T-helper 1 cell treated with Interleukin-12 subunit alpha and Interleukin-12 subunit beta and Interleukin-4 antibody, amounts not matched to agents 30 ng/mL and 1 ng/mL, for 36 hours (primary cell): ENCODE measurements around the gene METTL16. TPM values are rescaled to one million over a fixed set of nuclear protein-coding genes. Genes with fewer than 3 reads are reported as not detected.

ENCODE experiments used
- intact Hi-C: fragments of 100-400 bp; cut with micrococcal nuclease; formaldehyde crosslinking; loops from one replicate; pipeline ENCODE4 v1.15.1; 2024
- total RNA-seq: library from RNA; stranded (reverse); gene quantifications from 2 replicates; pipeline ENCODE4 v1.2.3, GENCODE V29; 2022

The METTL16 gene
- total RNA-seq, 1 donor from 2014 or later: 36.7 TPM

DNA sequence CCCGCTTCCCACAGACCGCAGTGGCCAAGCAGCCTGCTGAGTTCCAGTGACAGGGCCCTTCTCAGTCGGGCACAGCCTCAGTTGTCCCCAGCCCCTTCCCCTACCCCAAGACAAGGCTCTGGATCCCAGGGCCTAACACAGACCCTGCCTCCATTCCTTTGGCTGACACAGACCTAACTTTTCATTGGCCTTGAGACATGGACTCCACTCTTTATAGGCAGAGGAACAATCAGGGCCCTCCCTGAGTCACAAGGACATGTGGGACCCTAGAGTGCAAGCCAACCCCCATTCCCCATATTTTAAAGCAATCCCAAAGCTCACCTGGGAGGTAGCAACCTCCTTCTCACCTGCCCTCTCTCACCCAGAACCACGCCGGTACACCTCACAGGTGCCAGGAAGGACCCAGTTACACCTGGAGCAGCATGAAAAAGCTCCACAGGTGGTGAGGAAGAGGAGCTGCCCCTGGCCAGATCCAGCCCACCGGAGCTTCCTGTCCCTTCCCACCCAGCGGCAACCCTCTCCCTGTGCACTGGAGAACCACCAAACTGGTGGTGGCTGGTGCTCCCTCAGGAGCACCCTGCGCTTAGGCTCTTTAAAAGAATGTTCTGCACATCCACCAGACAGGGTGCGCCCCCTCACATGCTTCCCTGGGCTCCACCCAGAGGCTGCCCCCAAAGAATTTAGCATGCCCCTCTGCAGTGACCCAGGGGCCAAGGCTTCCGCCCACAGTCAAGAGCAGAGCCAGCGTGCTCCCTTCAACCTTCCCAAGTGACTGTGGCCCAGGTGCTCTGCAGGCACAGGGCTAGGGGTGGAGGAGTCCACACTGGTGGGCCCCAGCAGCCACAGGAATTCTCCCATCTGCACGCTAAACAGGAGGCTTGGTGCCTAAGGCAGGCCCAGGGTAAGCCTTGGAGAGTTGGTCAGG, 114.2 kb downstream of the METTL16 start:
- intact Hi-C loops: loop anchor here (5.0 to 10.0 kb wide), 2 partner anchors 397 to 1105 kb away; partner anchors contain the start of gene RAP1GAP2

DNA sequence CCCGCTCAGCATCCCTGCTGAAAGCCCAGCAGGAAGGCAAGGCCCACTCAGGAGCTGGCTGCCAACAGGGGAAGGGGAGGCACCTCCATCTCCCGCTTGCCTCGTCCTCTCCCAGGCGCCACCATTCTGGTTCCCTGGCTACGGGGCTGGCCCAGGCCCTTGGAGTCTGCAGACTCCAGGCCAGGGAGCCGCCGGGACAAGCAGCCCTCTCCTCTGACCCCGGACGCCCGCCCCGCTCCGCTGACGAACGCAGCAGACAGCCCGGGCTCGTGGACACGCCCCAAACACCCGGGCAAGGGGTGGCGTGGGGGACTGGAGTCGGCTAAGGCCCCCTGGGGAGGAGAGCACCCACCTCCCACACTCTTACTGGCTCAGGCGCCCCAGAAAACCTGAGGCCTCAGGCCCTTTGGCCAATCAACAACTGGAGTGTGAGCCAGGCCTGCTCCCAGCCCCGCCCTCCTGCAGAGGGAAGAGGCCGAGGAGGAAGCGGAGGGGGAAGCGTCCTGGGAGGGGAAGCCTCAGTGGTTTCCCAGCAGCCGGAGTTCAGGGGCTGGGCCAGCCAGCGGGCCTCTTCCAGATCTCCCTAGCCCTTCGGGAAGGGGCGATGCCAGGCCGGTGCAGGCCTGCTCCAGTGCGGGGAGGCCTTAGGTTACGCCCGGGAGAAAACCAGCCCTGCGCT, 115.0 kb downstream of the METTL16 start:
- intact Hi-C loops: loop anchor here (5.0 to 10.0 kb wide), 2 partner anchors 398 to 1104 kb away; partner anchors contain the start of gene RAP1GAP2

DNA sequence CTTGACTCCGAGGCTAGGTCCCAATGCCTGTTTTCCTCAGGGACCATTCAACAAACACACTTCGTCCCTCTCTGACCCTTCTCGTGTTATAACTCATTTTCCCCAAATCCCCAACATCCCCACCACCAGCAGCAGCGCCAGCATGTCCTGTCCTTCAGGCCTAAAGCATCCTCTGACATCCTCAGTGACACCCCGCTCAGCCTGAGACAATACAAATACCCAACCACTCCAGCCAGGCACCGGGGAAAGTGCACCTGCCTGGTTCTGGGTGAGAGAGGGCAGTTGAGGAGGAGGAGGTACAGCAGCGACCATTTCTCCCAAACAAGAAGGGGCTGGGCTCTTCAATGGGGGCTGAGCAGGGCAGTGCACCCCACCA, 115.5 kb downstream of the METTL16 start:
- intact Hi-C loops: loop anchor here (5.0 to 10.0 kb wide), 2 partner anchors 399 to 1104 kb away; partner anchors contain the start of gene RAP1GAP2

DNA sequence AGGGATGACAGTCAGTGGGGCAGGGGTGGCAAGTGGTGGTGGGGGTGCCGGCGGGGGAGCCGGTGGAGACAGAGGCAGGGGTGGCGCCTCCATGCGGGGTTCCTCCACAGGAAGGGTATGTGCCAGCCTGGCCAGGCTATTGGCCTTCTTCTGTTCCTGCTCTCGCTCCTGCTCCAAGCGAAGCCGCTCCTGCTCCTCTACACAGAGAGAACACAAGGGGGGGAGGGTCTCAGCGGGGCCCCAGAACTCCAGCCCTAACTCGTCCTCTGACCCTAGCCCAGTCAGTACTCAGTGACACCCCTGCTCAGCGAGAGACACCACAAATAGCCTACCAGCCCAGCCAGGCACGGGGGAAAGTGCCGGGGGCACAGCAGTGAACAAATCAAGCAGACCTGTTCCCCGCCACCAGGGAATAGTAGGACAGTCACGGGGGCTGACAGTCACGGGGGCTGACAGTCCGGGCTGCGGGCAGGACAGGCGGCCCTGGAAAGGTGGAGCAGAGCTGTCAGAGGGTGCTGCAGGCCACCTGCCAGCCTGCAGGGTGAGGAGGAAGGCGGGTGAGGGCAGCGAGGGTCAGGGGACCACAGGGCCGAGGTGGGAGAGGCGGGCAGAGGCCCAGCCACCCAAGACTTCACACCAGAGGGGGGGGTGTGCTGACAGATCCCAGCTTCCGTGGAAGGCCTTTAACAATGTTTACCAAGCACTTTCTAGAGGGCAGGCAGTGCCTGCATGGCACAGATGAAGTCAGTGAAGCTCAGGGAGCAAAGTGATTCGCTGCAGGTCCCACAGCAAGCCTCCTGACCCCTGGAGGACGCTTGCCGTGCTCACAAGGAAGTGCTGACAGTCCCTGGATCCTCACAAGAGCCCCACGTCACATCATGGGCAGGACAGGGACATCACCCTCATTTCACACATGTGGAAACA, 116.2 kb downstream of the METTL16 start:
- intact Hi-C loops: loop anchor here (5.0 to 10.0 kb wide), 2 partner anchors 399 to 1103 kb away; partner anchors contain the start of gene RAP1GAP2

DNA sequence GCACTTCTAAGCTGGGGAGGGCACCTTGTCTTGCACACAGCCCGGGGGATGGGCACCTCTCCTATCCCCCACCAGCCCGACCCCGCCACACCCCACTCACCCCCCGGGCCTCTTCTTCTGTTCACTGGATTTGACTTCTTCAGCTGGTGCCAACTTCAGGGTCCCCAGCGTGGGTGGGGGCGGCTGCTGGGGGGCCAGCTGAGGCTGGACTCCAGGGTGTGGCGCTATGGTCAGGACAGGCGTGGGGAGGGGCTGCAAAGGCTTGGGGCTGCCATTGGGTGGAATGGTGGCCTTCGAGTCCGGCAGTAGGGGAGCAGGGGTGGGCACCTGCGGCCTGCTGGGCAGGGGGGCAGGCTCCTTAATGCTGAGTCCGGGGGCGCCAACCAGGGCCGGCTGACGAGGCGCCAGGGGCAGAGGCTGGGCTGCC, 116.9 kb downstream of the METTL16 start:
- intact Hi-C loops: loop anchor here (5.0 to 10.0 kb wide), 2 partner anchors 400 to 1102 kb away; partner anchors contain the start of gene RAP1GAP2

DNA sequence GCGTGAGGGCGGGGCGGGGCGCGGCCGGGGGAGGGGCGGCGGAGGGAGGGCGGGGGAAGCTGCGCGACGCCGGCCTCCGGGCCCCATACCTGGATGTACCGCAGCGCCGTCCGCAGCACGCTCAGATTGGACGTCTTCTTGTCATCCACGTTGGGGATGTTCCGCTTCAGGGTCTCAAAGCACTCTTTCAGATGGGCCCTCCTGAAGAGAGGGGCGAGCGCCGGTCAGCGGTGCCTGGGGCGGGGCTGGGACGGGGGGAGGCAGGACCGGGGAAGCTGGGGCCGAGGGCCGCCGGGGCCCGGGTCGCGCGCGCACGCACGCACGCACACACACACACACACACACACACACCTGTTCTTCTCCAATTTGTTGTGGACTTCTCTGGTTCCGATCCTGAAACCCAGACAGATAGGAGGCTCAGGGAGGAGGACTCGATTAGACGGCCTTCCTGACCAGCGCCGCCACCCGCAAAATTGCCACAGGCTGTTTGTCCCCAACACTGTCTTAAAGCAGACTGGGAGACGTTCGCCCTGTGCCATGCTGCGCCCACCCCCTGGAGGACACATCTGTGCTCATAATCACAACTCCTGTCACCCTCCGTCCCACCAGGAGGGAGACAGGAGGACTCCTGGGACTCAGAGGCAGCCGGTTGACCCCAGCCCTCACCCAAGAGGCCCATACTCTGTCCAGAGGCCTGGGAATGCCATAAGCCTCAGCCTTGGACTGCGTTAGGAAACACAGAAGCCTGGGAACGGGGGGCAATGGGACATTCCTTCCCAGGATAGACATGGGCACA, 117.5 kb downstream of the METTL16 start:
- intact Hi-C loops: loop anchor here (1.0 to 10.0 kb wide), 6 partner anchors 57 to 677 kb away; partner anchors contain the start of genes METTL16, RAP1GAP2, SGSM2 and SMG6

DNA sequence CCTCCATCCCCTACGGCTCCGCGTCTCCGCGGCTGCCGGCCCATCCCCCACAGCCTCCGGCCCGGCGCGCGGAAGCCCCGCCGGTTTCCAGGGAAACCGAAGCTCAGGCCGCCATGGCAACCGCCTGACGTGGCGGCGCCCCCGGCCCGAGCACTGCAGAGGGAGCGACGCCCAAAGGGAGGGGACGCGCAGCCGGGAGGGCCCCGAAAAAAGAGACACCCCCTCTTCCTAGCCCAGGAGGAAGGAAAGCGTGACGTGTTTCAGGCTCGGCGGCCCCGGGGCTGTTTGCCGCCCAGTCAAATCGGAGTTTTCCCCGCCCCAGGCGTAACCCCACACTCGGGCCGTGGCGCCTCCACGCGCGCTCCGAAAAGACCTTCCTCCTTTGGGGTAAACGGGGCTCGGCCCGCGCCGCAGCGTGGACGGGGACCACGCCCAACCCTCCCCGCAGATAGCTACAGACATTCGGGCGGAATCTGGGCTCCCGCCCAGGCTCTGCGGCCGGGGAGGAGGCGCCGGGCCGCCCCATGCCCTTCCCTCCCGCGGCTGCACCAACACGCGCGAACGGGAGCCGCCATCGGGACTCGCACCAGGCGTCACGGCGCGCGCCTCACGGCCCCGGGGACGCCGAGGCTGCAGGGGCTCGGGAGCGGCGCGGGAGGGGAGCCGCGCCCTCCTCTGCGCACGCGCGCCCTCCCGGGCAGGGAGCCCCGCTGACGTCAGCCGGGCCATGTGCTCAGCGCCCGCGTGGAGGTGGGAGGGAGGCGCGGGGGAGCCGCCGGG, 118.3 kb downstream of the METTL16 start:
- intact Hi-C loops: loop anchor here (1.0 to 10.0 kb wide), 6 partner anchors 56 to 676 kb away; partner anchors contain the start of genes METTL16, RAP1GAP2, SGSM2 and SMG6

DNA sequence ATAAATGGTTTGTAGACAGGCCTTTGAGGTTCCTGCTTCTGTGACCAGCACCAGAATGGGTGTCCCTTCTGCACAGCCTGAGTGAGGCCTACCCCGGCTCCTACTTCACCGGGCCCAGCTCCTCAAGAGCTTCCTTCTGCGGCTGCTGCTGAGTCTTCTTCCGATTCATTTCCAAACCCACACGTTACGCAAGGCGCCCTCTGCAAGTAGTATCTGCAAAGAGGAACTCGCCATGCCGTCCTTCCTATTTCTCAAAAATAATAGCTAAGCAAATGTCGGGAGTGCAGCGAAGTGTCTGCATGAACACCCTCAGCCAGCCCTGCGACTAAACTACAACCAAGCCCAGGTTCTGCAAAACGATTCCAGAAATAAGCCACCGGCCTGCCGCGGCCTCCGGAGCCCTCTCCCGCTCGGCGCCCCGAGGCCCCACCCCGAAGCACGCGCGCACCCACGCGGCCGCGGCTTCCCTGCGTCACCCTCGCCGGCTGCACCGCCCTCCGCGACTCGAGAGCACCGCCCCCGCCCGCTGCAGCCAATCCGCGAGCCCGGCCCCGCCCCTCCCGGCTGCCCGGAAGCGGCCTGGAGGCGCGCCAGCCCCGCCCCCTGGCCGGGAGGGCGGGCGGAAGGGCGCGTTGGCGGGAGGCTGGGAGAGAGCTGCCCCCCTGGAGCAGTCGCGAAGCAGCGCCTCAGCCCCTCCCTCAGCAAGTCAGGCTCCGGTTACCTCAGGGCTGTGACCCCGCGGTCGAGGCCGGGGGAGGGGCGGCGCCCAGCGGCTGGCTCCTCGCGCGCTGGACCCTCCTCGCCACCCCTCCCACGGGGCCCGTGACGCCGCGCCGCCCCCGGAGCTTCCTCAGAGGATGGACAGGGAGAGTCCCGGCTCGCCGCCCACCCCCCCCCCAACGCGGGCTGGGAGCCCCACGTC, 119.2 kb downstream of the METTL16 start:
- intact Hi-C loops: loop anchor here (1.0 to 10.0 kb wide), 9 partner anchors 9 to 675 kb away; partner anchors contain the start of genes METTL16, MNT, PAFAH1B1 and RAP1GAP2

DNA sequence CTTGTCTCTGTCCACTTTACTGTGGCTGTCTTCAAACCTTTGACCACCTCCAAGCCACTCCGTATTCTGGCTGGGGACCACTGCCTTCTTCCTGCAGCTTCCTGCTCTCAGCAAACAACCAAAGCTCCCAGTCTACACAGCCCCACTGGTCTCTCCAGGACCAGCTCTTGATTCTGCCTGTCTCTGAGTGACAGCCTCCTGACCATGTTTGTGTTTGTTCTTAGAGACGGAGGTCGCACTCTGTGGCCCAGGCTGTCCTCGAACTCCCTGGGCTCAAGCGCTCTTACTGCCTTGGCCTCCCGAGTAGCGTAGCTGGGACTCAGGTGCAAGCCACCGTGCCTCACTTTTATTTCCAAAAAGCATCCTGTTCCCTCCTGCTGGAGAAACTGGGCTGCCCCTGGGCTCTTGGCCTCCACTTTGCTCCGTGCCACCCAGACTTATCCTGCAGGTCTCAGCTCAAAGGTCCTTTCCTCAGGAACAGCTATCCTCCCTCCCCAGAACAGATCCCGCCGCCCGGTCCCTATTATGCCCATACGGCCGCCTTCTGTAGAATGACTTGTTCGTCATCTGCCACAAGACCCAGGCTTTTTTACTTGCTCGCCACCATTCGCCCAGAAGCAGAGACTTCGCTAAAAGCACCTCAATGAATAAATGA, 120.0 kb downstream of the METTL16 start:
- intact Hi-C loops: loop anchor here (1.0 to 10.0 kb wide), 7 partner anchors 9 to 403 kb away; partner anchors contain the start of genes METTL16, MNT, PAFAH1B1 and RAP1GAP2

DNA sequence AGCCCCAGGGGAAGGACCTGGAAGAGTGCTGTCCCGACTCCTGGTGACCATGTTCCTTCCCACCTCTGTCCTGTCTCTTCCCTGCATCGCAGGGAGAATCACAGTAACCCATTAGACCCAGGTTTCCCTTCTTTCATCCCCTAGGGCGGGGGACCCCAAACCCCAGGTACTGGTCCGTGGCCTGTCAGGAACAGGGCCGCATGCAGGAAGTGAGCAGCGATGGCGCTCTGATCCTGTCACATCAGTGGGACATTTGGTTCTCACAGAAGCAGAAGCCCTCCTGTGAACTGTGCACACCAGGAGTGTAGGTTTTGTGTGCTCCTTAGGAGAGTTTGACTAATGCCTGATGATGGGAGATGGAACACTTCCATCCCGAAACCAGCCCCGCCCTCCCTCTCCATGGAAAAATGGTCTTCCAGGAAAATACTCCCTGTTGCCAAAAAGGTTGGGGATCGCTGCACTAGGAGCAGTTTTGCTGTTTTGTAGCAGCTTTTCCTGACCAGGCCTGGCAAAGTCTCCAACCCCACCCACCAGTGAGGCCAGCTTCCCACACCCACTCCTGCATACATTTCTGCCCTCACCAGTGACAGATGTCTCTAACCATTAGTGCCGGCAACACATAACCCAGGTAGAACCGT, 121.4 kb downstream of the METTL16 start:
- intact Hi-C loops: loop anchor here (10.0 kb wide), 1 partner anchor 404 kb away; the partner anchor contains the start of gene RAP1GAP2

DNA sequence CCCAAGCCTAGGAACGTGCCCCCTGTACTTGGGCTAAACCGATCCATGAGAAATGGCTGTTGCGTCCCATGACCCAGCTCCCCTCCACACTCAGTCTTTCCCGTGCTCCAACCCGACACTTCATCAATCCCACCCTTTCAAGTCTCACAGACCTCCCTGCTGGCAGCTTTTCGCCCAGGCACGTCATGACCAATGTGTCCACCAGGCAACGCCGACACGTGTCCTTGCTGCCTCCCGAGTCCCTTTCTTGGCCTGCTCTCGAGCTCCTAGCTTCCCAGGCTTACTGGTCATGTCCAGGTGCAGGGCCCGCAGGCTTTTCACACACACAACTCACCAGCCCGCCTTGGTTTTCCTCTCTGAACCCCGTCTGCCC, 123.0 kb downstream of the METTL16 start:
- intact Hi-C loops: no loop called here

DNA sequence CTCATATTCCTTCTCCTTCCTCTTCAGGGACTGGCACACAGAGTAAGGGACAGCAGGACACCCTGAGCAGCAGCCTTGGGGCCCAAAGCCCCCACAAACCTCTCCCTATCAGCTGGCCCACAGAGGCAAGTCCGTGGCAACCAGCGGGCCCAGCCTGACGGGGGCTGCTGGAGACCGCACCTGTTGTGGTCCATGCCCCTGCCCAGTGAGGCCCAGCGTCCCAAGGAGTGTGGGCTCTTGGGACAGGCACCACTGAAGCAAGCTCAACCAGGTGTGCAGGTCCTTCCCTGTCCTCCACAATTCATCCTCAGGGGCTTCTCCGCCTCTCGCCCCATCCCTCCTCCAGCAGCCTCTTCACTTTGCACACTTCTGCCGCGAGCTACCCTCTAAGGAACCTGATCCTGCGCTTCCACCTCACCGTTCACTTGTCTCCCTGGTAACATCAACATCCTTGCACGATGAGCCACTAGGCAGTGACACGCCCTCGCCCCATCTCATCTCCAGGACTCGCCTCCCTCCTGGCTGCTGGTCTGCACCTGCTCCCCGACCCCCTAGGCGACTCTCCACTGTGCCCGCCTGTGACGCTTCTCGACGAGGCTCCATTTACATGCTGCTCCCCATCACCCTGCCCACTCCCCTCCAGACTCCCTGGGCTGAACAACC, 123.5 kb downstream of the METTL16 start:
- intact Hi-C loops: no loop called here

DNA sequence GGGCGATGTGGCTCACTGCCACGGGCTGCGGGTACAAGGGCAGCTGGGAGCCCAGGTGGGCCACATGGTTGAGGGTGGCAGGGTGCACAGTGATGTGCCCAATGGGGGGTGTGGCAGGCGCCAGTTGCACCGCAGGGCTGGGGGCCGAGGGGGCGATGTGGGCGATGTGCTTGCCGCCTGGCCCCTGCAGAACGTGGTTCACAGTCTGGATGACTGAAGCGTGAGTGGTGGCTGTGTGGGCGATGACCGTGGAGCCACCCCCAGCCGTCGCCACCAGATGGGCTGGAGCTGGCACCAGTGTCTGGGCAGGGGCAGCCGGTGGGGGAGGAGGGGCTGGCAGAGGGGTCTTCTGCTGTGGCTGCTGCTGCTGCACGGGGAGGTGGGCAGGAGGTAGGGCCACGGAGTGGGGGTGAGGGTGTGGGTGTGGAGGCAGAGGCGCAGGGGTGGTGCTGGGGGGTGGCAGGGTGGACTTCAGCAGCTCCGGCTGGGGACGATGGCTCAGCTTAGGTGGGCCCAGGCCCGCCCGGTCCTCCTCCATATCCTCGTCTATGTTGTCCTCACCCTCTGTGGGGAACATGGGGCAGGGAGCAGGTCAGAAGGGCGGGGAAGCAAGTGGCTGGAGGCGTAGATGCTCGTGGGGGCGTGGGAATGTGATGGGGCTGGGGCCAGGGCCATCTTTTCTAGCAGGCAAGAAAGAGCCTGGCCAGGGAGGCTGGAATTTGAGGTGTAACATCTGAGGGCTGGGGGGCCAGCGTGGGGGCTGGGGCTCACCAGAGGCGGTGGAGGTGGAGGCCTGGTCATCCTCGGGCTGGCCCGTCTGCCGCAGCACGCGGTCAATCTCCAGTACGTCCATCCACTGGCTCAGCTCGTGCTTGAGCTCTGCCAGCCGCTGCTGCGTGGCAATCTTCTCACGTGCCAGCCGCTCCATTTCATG, 124.3 kb downstream of the METTL16 start:
- intact Hi-C loops: no loop called here

DNA sequence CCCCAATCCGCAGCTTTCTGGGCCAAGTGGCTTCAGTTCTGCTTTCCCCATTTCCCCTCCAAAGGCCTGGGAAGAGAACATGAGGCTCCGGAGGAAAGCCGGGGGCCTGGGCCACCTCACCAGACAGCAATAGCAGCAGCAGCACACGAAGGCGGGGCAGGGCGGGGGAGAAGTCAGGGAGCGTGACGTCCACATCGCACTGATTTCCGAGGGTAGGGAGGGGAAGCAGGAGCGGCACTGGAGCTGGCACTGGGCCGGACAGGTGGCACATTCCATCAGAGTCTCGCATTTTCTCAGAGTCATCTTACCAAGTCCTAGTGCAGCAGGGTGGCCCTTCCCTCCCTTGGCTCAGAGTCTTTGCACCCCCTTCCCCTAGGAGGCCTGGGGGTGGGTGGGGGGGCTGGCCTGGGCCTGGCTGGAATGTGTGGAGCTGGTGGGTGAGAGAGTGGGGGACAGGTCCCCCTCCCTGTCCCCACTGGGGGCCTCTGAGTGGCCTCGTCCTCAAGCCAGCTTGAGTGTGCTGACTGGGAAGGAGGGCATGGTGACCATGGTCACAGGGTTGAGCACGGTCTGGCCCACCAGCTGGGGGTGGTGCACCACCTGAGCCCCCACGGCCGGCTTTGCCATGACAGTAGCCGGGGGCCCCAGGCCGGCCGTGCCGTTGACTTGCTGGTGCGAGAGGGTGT, 125.1 kb downstream of the METTL16 start:
- intact Hi-C loops: no loop called here
